Lower lobe of right lung (tissue), 2 donors: ENCODE data around the gene QRFP. TPM values are rescaled to one million over a fixed set of nuclear protein-coding genes. Genes with fewer than 3 reads are reported as not detected.

ENCODE experiments used
- ATAC-seq, 2 donors: fragments of 200-7000 bp; cut with Tn5 transposase; one replicate each; pipeline ENCODE4 v1.9.1; 2020 to 2022; ENCODE audit warnings: mild to moderate bottlenecking in 2 of 2, moderate library complexity in 2 of 2
- DNase-seq: peaks from one replicate; pipeline ENCODE4 v3.0.0-alpha.2; 2020
- H3K27ac ChIP-seq: fragments of 200-600 bp; one replicate; pipeline ENCODE4 v1.8.0; 2022
- H3K27me3 ChIP-seq: fragments of 200-600 bp; one replicate; pipeline ENCODE4 v1.8.0; 2022; ENCODE audit warnings: low read depth
- H3K36me3 ChIP-seq: fragments of 200-600 bp; one replicate; pipeline ENCODE4 v1.8.0; 2022; ENCODE audit warnings: mild to moderate bottlenecking
- H3K4me1 ChIP-seq: fragments of 200-600 bp; one replicate; pipeline ENCODE4 v1.8.0; 2022
- H3K4me3 ChIP-seq: fragments of 200-600 bp; one replicate; pipeline ENCODE4 v1.8.0; 2022; ENCODE audit warnings: mild to moderate bottlenecking
- H3K9me3 ChIP-seq: fragments of 200-600 bp; one replicate; pipeline ENCODE4 v1.8.0; 2022
- CTCF ChIP-seq: fragments of 200-600 bp; IDR thresholded peaks from one replicate; pipeline ENCODE4 v1.8.0; 2022; ENCODE audit warnings: antibody characterized with exemption, mild to moderate bottlenecking
- intact Hi-C: fragments of 100-400 bp; cut with DNase I; formaldehyde crosslinking; loops from one replicate; pipeline ENCODE4 v1.11.0; 2022
- total RNA-seq: library from RNA; stranded (reverse); fragmentation: NEBNext Ultra II Directional; extraction: Animal tissue kit (Norgen Biotek cat#: 25700); gene quantifications from one replicate; pipeline ENCODE4 v1.2.1, GENCODE V29; 2021
- donor health status: DM: no; HTN: yes; CAD: no; lungs with severe emphysema.

Gene QRFP
- total RNA-seq, 1 donor from 2014 or later: not detected

- Histone ChIP-seq H3K9me3 (no peaks in the 10 kb centered on the region), H3K27ac (no peak overlapping the region), H3K36me3 (peaks cover 100% of the 10 kb centered on the region), H3K4me3 (no peak overlapping the region), H3K27me3 (no peaks in the 10 kb centered on the region), H3K4me1 (no peaks in the 10 kb centered on the region)
- intact Hi-C loops: no loop called here
- no peak for TF ChIP-seq CTCF
- ATAC-seq (no peak), DNase-seq (peak; percentile 14)
These were observed 15.9 kb downstream of the QRFP start for GRCh38 chr9:130880599-130881220.

- no peak overlapping the region for H3K4me3 ChIP-seq
- intact Hi-C loops: no loop called here
- peak; percentile 9 for DNase-seq
- ATAC-seq: no peak
- H3K4me1 ChIP-seq: no peaks in the 10 kb centered on the region
- no peaks in the 10 kb centered on the region for H3K27me3 ChIP-seq
- no peaks in the 10 kb centered on the region for H3K9me3 ChIP-seq
- TF ChIP-seq CTCF: no peak
- no peak overlapping the region for H3K27ac ChIP-seq
- peaks cover 100% of the 10 kb centered on the region for H3K36me3 ChIP-seq
These were observed 16.7 kb downstream of the QRFP start for GRCh38 chr9:130879863-130880411.

GRCh38 chr9:130878295-130878694, 18.3 kb downstream of the QRFP start:
- TF ChIP-seq CTCF: no peak
- H3K4me1 ChIP-seq: no peaks in the 10 kb centered on the region
- H3K9me3 ChIP-seq: no peaks in the 10 kb centered on the region
- peaks cover 100% of the 10 kb centered on the region for H3K36me3 ChIP-seq
- H3K27me3 ChIP-seq: no peaks in the 10 kb centered on the region
- H3K27ac ChIP-seq: no peak overlapping the region
- no peak overlapping the region for H3K4me3 ChIP-seq
- DNase-seq (no peak), ATAC-seq (no peak)
- intact Hi-C loops: no loop called here

GRCh38 chr9:130877300-130877699, 19.3 kb downstream of the QRFP start:
- Histone ChIP-seq H3K4me3 (no peak overlapping the region), H3K9me3 (no peaks in the 10 kb centered on the region), H3K27ac (no peak overlapping the region), H3K27me3 (no peaks in the 10 kb centered on the region), H3K4me1 (no peaks in the 10 kb centered on the region), H3K36me3 (peaks cover 100% of the 10 kb centered on the region)
- DNase-seq (no peak), ATAC-seq (no peak)
- intact Hi-C loops: no loop called here
- TF ChIP-seq CTCF: no peak

- H3K4me1 ChIP-seq: no peaks in the 10 kb centered on the region
- H3K4me3 ChIP-seq: no peak overlapping the region
- intact Hi-C loops: no loop called here
- peaks cover 99% of the 10 kb centered on the region for H3K36me3 ChIP-seq
- H3K9me3 ChIP-seq: no peaks in the 10 kb centered on the region
- no peak for DNase-seq
- no peak overlapping the region for H3K27ac ChIP-seq
- no peak for ATAC-seq
- H3K27me3 ChIP-seq: no peaks in the 10 kb centered on the region
- no peak for TF ChIP-seq CTCF
These were observed 21.8 kb downstream of the QRFP start for GRCh38 chr9:130874783-130875182.
